ENCODE data around the gene SPDYC. TPM values are rescaled to one million over a fixed set of nuclear protein-coding genes. Genes with fewer than 3 reads are reported as not detected.

Gene SPDYC
- total and polyA plus RNA-seq, 2 experiments from 2014 or later: not detected

DNA sequence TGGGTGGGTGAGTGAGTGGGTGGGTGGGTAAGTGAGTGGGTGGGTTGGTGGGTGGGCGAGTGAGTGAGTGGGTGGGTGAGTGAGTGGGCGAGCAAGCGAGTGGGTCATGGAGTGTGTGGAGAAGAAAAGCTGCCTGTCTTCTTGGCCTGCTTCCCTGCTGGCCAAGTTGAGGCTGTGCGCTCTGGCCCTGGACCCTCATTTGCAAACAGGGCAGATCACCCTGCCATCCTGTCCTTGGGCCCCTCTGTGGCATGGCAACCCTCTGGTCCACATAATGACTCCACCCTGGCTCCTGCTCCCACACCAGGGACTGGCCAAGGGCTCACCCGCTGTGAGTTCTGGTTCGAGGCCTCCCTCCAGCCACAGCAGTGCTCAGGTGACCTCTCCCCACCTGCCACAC lies 46.8 kb downstream of the SPDYC start:
- Histone ChIP-seq H3K27me3 (no peaks in the 10 kb centered on the region), H3K9me3 (ENCODE audit: low read depth) (no peaks in the 10 kb centered on the region), H3K79me2 (no peaks in the 10 kb centered on the region), H3K9me2 (replicated peaks; ENCODE audit: insufficient read depth) (no peaks in the 10 kb centered on the region), H3K4me3 (no peak overlapping the region), H2AFZ (no peak overlapping the region), H3K4me1 (ENCODE audit: insufficient read depth) (peaks cover 5% of the 10 kb centered on the region), H3K27ac (no peak overlapping the region), H4K20me1 (ENCODE audit: insufficient read depth, poor library complexity, severe bottlenecking) (no peaks in the 10 kb centered on the region), H3K4me2 (no peak overlapping the region), H3K36me3 (replicated peaks; ENCODE audit: insufficient read depth, low read depth) (no peaks in the 10 kb centered on the region)
- no peak for DNase-seq (ENCODE audit: low spot score)
- WGBS (ENCODE audit: low lambda C conversion rate, missing lambda C conversion rate): 96% methylated on average over 3 of the region's 6 CpGs
- TF ChIP-seq EZH2 (IDR thresholded peaks at IDR 0.05; ENCODE audit: borderline replicate concordance) (no peak), EZH2phosphoT487 (IDR thresholded peaks at IDR 0.05; ENCODE audit: low read depth, severe bottlenecking, unreplicated experiment) (no peak)
- TF ChIP-seq, protein P1, sequence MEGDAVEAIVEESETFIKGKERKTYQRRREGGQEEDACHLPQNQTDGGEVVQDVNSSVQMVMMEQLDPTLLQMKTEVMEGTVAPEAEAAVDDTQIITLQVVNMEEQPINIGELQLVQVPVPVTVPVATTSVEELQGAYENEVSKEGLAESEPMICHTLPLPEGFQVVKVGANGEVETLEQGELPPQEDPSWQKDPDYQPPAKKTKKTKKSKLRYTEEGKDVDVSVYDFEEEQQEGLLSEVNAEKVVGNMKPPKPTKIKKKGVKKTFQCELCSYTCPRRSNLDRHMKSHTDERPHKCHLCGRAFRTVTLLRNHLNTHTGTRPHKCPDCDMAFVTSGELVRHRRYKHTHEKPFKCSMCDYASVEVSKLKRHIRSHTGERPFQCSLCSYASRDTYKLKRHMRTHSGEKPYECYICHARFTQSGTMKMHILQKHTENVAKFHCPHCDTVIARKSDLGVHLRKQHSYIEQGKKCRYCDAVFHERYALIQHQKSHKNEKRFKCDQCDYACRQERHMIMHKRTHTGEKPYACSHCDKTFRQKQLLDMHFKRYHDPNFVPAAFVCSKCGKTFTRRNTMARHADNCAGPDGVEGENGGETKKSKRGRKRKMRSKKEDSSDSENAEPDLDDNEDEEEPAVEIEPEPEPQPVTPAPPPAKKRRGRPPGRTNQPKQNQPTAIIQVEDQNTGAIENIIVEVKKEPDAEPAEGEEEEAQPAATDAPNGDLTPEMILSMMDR (IDR thresholded peaks at IDR 0.05; ENCODE audit: poor library complexity): no peak

DNA sequence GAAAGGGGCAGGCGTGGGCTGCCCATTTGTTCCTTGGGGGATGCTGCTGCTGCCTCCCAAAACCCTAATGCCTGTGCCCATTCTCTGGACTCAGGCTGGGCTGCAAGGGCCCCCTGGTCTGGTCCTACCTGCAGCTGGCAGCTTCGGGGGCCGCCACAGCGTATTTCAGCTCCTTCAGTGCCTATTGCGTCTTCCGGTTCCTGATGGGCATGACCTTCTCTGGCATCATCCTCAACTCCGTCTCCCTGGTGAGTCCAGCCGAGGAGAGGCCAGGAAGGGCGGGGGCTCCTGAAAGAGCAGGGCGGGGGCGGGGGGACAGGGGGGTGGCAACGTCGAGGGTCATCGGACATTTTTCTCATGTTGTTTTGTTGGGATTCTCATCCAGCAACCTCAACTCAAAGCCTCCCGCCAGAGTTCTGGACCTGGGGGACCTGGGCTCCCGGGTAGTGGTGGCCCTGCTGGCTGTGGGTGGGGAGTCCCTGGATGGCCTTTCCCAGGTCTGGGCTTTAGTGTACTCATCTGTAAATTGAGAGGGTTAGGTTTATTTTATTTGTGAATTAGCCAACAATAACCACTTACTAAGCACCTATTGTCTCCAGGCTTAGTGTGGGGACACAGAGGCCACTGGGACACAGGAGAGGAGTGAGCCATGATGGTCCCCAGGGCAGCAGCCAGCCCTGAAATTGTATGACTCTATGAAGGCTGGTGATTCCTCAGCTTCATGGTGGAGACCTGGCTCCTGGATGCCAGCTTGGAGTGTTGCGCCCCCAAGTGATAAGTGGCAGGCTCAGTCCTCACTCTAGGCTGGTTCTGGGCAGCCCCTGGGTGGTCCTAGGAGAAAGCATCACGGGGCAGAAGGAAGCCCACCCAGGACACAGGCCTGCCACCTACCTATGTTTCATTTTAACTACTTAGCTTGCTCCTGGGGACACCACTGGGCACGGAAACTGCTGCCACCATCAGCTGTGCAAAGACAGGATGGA lies 47.7 kb downstream of the SPDYC start:
- Histone ChIP-seq H3K4me2 (no peak overlapping the region), H3K9me3 (ENCODE audit: low read depth) (no peaks in the 10 kb centered on the region), H3K79me2 (no peaks in the 10 kb centered on the region), H3K9me2 (replicated peaks; ENCODE audit: insufficient read depth) (no peaks in the 10 kb centered on the region), H2AFZ (no peak overlapping the region), H4K20me1 (ENCODE audit: insufficient read depth, poor library complexity, severe bottlenecking) (no peaks in the 10 kb centered on the region), H3K4me1 (ENCODE audit: insufficient read depth) (no peaks in the 10 kb centered on the region), H3K27me3 (no peaks in the 10 kb centered on the region), H3K36me3 (replicated peaks; ENCODE audit: insufficient read depth, low read depth) (no peaks in the 10 kb centered on the region), H3K4me3 (no peak overlapping the region), H3K27ac (no peak overlapping the region)
- TF ChIP-seq, protein P1 (IDR thresholded peaks at IDR 0.05; ENCODE audit: poor library complexity): no peak
- no peak for TF ChIP-seq EZH2 (IDR thresholded peaks at IDR 0.05; ENCODE audit: borderline replicate concordance)
- TF ChIP-seq EZH2phosphoT487 (IDR thresholded peaks at IDR 0.05; ENCODE audit: low read depth, severe bottlenecking, unreplicated experiment): no peak
- 96% methylated on average over 19 of the region's 19 CpGs for WGBS (ENCODE audit: low lambda C conversion rate, missing lambda C conversion rate)
- no peak for DNase-seq (ENCODE audit: low spot score)

DNA sequence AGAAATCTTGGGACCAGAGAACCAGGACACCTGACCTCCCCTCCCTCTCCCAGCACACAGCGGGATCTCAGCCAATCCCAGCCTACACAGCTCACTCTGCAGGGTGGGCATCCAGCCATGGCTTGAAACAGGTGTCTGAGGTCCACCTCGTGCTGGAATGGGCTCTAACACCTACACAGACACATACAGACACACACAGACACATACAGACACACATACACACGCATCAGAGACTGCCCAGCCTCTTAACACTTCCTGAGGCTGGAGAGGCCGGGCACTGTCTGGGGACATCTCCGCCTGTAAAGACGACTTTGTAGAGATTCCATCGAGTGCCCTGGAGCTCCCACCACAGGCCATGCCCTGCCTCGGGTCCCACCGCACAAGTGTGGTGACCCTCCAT lies 48.4 kb downstream of the SPDYC start:
- no peak overlapping the region for H3K4me2 ChIP-seq
- H3K9me2 ChIP-seq (replicated peaks; ENCODE audit: insufficient read depth): no peaks in the 10 kb centered on the region
- no peaks in the 10 kb centered on the region for H3K27me3 ChIP-seq
- no peaks in the 10 kb centered on the region for H3K79me2 ChIP-seq
- DNase-seq (ENCODE audit: low spot score): no peak
- no peak overlapping the region for H2AFZ ChIP-seq
- no peak for TF ChIP-seq EZH2phosphoT487 (IDR thresholded peaks at IDR 0.05; ENCODE audit: low read depth, severe bottlenecking, unreplicated experiment)
- TF ChIP-seq EZH2 (IDR thresholded peaks at IDR 0.05; ENCODE audit: borderline replicate concordance): no peak
- TF ChIP-seq, protein P1 (IDR thresholded peaks at IDR 0.05; ENCODE audit: poor library complexity): no peak
- no peaks in the 10 kb centered on the region for H3K4me1 ChIP-seq (ENCODE audit: insufficient read depth)
- H3K4me3 ChIP-seq: no peak overlapping the region
- no peaks in the 10 kb centered on the region for H4K20me1 ChIP-seq (ENCODE audit: insufficient read depth, poor library complexity, severe bottlenecking)
- H3K27ac ChIP-seq: no peak overlapping the region
- H3K9me3 ChIP-seq (ENCODE audit: low read depth): no peaks in the 10 kb centered on the region
- WGBS (ENCODE audit: low lambda C conversion rate, missing lambda C conversion rate): 94% methylated on average over 9 of the region's 9 CpGs
- no peaks in the 10 kb centered on the region for H3K36me3 ChIP-seq (replicated peaks; ENCODE audit: insufficient read depth, low read depth)

All from hepatocyte (in vitro differentiated cells).